HG02943 (cell line): ENCODE measurements around the gene TMEM186.
"Not testable (repeated sequence)": the region's sequence is repeated elsewhere in the genome, so short reads cannot be mapped to it uniquely, and the experiment has no call there.

Source experiments
- ATAC-seq: cut with Tn5 transposase; IDR thresholded peaks from one replicate; pipeline ENCODE4 v1.9.1; 2021; ENCODE audit warnings: mild to moderate bottlenecking, low read depth, moderate library complexity; ENCODE audit not compliant: unreplicated experiment

TMEM186 gene

DNA sequence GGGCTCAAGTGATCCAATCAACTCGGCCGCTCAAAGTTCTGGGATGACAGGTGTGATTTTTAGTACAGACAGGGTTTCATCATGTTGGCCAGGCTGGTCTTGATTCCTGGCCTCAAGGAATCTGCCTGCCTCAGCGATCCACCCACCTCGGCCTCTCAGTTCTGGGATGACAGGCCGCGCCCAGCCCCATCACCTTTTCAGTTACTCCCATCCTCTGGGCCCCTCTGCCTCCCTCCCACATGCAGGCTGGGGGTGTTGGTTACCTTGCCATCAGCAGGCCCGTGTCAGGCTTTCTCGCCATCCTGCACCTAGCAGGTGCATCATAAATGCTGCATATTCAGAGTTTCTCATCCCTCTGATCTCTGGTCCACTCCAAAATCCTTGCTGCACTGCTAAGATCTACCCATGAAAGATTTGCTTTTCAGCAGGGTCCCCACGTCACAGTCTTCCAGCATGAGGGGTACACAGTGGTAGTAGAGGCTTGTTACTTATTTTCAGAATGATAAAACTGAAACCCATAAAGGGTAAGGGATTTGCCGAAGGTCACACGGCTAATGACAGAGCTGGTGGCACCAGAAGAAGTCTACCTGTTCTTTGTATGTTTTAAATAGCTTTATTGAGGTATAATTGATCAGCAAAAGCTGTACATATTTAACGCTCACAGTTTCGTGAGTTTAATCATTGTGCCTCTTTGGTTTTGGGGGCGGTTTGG, 16.8 kb upstream of the TMEM186 start:
- ATAC-seq, result no peak

DNA sequence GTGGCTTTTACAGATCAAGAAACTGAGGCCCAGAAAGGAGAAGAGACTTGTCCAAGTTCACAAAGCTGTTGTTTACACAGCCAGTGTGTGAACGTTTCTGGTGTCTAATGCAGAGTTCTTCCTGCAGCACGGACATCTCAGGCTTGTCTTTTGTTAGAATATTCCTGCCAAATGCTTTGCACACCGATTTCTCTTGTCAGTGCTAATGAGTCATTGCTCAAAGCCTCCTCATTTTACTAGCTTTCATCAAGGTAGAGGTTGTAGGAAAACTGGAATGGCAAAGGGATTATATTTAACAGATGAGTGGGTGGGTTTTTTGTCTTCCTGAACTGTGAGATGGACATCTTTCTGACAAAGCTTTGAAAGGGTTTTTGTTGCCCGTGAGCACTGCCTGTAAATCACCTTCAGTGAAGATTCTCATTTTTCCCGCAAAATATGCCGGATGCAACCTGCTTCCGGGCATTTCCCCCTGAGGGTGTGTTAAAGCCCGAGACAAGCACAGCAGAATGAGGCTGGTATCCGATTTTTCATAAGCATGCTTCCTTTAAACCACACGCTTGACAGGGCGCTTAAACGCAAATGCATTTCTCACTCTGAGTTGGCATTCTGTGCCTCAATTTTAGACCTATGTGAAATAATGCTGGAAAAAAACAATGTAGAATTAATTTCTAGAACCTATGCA, 14.9 kb upstream of the TMEM186 start:
- ATAC-seq, result no peak

DNA sequence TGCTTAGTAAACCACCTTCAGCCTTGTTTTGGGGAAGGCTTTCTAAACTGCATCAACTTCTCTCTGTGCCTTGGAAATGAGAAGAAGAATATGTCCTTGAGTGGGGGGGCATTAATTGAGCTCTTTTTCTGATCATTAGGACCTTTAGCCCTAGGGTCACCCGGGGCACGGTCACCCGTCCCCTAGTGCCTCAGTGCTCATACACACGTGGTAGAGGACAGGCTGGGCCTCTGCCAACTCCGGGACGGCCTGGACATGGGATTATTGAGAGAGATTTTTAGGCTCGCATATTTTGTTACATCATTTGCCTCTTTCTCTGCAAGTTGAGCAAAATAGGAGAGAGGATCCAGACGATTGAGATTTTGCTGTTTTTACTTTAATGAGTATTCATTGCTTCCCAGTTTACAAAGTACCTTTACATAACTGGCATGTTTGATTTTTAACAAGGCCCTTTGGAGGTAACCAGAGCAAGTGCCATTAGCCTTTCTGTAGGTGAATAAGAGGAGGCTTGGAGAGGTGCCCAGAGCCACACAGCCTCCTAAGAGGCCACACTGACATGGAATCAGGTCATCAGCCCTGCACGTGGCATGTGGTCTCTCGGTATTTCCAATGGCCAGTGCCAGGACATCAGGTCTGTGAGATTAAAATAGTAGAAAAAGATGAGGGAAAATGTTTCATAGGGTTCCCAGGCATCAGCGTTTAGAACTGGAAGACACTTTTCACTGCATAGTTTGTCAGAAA, 11.3 kb upstream of the TMEM186 start:
- no peak for ATAC-seq

DNA sequence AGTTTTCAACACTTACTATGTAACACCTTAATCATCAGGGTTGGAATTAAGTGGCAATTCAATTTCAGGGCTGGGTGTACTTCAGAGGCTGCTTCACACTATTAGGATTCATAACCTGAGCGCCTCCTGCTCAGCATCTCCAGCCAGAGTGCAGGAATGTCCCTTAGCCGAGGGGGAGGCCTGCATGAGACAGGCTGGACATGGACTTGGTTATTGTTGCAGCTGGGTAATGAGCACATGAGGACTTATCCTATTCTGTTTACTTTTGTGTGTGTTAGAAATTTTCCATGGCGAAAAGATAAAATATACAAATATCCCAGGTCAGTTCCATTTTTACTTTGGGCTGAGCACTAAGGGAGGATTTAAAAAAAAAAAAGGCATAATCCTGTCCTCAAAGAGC, 10.6 kb upstream of the TMEM186 start:
- no peak for ATAC-seq

DNA sequence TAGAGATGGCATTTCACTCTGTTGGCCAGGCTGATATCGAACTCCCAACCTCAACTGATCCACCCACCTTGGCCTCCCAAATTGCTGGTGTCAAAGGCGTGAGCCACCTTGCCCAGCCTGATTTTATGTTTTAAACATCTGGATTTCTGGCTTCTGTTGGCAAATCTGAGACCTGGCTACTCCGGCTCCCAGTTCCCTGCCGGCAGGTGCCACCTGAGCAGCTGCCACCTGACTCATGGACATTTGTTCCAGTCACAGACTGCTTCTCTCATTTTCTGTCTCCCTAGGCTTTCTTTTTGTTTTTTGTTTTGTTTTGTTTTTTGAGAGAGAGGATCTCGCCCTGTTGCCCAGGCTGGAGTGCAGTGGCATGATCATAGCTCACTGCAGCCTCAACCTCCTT, 9.8 kb upstream of the TMEM186 start:
- ATAC-seq, result no peak

DNA sequence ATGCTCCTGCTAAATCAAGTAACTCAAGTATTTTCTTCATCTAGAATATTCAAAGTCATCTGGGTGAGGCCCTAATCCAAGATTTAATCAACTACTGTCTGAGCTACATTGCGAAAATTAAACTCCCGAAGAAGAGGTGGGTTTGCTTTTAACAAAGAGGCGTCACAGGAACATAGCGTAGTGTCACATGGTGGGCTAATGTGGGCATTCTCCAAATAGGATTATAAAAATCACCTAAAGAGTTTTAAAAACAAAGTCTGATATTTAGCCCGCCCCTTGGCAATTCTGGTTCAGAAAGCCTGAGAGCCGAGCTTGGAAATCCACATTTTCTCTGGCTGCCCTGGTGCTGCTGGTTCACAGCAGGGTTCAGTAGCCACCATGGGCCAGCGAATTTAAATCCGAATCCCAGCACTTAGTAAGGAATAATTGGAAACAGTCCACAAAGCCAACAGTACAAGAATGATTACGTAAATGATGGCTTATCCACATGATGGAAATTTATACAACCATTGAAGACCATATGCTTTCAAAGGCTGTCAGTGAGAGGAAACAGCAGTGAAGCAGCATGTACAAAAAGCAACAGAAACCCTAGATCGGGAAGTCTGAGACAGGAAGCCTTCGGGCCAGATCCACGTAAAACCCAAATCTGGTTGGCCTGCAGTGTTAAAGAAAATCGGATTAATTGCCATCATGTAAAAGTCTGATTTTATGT, 9.0 kb upstream of the TMEM186 start:
- ATAC-seq, result no peak

DNA sequence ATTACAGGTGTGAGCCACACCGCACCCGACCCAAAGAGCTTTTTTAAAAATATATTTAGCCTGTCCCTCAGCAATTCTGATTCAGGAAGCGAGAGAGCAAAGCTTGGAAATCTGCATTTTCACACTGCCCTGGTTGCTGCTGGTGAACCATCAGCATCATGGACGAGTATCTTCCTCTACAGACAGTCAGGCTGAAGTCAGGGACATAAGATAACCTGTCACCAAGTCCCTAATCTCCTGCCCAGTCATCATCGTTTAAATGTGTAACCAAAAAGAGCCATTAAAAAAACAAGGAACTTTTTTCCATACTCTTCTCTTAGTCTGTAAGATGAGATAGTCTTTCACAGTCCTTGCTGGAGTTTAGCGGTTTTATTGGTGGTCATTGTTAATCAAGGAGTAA, 6.9 kb upstream of the TMEM186 start:
- ATAC-seq, result no peak

DNA sequence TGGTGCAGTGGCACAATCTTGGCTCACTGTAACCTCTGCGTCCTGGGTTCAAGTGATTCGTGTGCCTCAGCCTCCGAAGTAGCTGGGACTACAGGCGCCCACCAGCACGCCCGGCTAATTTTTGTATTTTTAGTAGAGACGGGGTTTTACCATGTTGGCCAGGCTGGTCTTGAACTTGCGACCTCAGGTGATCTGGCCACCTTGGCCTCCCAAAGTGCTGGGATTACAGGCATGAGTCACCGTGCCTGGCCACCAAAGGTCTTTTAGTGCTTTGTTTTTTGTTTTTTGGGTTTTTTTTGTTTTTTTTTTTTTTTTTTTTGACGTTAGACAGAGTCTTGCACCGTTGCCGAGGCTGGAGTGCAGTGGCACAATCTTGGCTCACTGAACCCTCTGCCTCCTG, 6.3 kb upstream of the TMEM186 start:
- not testable (repeated sequence) for ATAC-seq

DNA sequence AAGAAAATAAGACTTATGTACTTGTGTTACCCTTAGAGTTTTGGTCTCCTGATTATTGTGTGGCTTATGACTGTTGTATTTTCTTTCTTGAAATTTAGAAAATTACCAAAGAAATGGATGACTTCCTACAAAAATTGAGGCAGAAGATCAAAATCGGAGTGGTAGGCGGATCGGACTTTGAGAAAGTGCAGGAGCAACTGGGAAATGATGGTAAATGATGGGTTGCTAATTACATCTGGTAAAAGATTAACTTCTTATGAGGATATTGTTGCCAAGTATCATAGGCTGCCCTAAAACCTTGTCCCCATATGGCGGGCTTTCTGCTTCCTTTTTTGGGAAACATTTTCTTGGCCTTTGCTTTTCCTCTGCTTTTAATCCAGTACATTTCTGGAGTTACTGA, 4.3 kb upstream of the TMEM186 start:
- ATAC-seq, result no peak

DNA sequence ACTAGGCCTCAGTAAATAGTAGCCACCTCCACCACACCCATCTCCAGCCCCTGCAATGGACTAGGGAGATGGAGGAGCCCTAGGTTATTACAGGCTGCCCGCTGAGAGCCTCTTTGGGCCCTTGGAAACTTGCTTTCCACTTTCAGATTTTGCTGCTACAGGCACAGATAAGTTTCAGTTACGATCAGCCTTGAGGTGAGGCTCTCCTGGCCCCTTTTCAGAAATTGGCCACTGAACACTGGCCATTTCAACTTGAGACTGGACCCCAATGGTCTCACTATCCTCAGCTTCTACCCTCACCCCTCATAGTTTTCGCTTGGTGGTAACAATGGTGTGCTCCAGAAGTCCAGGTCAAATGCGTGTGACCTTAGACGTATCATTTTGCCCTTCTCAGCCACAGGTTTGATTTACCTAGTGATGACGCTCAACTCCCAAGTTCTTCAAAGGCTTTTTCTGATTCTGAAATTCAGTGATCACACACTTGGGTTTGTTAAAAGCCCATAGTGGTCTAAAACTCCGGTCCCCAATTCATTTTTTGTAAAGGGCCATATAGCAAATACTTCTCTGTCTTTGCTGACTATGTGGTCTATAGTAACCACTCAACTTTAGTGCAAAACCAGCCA, 1.2 kb upstream of the TMEM186 start:
- no peak for ATAC-seq

DNA sequence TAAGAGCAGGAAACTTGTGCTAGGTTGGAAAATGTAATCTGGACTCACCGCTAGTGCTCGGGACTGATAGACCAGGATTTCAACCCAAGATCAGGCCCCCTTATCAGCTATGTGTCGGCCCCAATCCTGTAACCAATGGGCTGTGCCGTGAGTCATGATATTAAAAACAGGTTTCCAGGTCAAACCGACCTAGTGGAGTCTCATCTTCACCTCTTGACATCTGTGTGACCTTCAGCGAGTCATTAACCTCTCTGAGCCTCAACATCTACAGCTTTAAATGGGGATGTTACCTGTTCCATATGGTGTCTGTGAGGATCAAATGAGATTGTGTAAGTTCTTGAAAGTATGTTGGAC, 712 bp upstream of the TMEM186 start:
- no peak for ATAC-seq

DNA sequence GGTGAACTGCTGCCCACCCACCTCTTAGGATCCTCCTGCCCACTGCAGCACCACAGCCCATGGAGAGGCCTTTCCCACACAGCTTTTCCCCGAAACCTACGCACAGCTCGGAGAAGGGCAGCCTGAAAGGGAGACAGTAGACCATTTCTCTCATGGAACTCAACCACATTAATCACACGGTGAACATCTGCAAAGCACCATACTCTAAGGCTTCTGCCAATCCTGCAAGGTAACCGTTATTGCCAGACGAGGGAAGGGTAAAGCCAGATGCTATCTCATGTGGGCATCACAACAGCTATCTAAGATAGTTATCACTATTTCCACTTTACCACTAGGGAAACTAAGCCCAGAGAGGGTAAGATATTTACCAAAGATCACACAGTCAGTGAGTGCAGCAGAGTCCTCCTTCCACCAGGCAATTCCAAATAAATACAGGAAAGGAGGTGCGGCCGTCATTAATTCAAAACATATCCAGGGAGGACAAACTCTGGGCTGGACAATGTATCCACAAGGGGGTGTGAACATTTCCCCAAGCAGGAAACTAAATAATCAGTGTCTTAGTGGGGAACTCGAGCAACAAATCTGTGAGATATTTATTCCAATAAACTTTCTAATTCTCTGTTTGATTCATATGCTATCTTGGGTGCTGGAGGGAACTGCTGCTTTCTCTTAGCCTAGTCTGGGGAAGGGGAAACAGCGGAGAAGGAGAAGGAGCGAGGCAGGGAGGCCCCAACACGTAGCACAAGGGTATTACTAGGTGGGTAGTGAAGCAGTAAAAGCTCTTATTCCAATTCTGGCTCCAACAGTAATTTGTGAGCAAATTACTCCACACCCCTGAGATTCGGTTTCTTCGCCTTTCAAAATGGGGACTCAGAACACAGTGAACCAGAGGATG, 723 bp downstream of the TMEM186 start:
- ATAC-seq, result no peak

DNA sequence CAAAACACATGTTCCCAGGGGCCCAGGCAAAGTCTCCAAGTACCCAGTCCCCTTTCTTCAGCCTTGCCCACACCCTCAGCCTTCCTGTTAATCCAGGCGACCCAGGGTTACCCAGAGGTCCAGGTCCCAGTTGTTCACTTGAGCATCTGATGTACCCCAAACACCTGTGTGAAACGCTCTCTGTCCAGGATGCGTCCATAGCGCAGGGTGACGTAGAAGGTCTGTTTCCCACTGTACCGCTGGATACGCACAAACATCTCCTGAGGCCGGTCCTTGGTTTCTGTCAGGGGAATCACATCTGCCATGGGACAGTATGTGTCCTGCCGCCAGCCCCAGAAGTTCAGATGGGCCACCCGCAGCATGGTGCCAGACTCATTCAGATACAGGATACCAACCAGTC, 1.6 kb downstream of the TMEM186 start:
- no peak for ATAC-seq

DNA sequence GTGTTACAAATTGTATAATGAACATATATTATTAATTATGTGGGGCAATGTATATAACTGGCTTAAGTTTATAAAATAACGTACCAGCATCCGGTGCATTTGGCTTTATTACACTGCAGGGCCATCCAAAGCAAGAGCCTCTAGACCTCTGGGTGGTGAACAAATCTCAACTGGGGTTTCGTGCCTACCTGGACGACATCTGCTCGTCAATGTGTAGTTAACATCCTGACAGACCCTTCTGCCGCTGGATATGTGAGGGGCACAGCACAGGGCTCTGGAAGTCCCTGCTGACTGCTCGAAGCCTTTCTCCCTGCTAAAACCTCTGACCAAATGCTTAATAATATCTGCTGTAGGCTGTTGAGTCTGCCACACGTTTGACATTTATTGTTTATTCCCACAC, 2.3 kb downstream of the TMEM186 start:
- ATAC-seq, result no peak

DNA sequence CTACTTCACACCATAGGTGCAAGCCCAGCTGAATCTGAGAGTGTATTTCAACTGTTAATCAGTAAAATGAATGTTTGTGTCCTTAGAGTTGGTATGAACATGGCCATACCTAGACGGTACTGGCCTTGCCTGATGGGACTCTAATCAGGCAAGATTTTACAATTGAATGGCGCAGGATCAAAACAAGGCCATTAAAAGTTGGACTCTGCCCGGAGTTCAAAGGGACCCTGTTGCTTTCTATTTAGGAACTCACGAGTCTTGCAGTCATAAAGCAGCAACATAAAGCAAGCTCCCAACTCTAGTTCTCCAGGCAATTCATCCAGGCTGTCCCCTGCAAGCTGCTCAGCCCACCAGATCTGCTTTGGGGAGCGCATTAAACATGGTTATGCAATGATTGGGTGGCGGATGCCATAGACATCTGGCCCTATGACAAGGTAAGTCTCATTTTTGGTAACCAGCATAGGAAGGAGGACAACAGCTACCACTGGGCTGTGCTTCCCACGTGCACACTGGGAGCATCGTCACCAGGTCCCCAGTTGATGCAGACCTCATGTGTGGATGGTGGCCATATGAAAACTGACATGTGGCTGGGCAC, 8.8 kb downstream of the TMEM186 start:
- ATAC-seq, result no peak

DNA sequence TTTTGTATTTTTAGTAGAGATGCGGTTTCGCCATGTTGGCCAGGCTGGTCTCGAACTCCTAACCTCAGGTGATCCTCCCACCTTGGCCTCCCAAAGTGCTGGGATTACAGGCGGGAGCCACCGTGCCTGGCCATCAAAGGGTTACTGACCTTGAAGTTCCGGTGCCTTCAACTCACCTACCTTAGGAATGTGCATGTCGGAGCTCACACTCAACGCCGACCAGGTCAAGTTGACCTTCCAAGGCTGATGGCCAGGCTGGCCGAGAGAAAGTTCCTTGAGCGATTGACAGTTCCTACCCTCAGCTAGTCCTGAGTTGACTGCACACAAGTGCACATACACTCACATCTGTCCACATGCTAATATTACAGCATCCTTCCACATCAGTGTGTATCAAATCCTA, 11.1 kb downstream of the TMEM186 start:
- ATAC-seq, result not testable (repeated sequence)

DNA sequence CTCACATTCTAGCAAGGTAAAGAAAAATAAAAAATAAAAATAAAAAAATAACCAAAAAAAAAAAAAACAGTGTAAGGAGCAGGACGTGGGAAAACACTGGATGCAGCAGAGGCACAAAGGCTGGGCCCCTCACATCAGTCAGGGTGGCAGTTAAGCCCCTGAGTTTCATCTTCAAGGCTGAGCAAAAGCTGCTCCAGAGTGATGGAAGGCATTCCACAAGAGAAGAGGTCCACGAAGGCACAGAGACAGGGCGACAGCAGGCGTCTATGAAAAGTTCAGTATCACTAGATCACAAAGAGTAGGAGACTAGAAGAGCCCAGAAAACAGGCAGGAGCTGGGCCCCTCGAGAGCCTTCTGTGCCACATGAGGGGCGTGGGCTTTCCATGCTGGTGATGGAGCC, 12.0 kb downstream of the TMEM186 start:
- no peak for ATAC-seq

DNA sequence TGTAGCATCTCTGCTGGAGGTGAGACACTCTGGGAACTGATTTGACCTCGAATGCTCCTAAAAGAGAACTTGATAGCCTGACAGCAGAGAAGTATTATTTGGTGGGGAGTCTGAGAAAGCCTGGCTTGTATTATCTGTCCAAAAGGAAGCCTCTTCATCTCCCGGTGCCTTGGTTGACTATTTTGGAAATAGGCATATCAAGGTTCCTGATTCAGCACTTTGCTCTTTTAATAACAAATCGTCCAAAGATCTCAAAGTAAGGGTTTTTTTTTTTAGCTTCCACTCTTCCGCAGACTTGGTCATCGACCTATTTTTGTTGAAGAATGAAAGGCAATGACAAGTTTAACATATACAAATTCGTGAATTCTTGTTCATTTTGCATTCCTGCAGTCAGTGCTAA, 14.8 kb downstream of the TMEM186 start:
- no peak for ATAC-seq

DNA sequence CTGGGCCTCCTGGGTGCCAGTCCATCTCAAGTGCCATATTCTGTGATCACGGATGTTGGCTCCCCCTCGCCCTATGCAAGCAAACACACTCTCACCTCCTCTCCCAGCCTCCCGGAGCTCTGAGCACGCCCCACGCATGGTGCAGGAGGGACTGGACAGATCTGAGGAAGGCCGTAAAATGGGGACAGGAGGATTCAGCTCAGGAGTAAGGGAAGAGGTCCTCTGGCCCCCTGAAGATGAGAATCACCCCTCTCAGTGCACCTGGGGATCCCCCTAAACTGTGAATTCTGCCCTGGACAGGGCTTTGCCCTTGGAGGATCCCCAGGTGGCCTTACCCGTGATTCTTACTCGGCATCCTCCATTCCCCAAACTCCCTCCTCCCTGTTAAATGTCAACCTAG, 15.6 kb downstream of the TMEM186 start:
- no peak for ATAC-seq
